HG03575 (cell line): Measurements from ENCODE around the gene ADAMTSL3.
"Not testable (repeated sequence)": the region's sequence is repeated elsewhere in the genome, so short reads cannot be mapped to it uniquely, and the experiment has no call there.

Experiments
- ATAC-seq: cut with Tn5 transposase; IDR thresholded peaks from one replicate; pipeline ENCODE4 v1.9.1; 2021; ENCODE audit not compliant: unreplicated experiment, insufficient number of reproducible peaks, low FRiP score; ENCODE audit errors: extremely low read depth

Gene ADAMTSL3

GRCh38 chr15:84033793-84034553 lies 380.1 kb downstream of the ADAMTSL3 start:
- no peak for ATAC-seq

- no peak for ATAC-seq
Observed at GRCh38 chr15:84034578-84035398, 380.9 kb downstream of the ADAMTSL3 start.

GRCh38 chr15:84035399-84035766 lies 381.5 kb downstream of the ADAMTSL3 start:
- ATAC-seq = no peak

DNA sequence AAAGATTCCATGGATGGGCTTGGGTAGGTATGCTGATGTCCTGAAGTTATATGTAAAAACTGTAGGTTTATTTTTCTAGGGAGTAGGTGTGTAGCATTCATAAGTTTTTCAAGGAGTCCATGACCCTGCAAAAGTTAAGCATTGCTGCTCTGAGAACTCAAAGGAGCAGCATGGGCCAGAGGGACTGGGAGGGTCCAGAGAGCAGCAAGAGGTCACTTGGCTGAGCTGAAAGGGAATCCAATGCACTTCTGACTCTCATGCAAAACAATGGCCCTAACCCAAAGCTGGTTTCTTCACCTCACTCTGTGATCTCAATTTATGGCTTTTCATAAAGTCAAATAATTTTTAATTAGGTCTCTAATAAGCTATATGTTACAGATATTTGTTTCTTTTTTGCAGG lies 383.4 kb downstream of the ADAMTSL3 start:
- ATAC-seq = no peak

- ATAC-seq = not testable (repeated sequence)
Observed at GRCh38 chr15:84042434-84043056, 388.6 kb downstream of the ADAMTSL3 start.

GRCh38 chr15:84046064-84046637 lies 392.2 kb downstream of the ADAMTSL3 start:
- no peak for ATAC-seq

DNA sequence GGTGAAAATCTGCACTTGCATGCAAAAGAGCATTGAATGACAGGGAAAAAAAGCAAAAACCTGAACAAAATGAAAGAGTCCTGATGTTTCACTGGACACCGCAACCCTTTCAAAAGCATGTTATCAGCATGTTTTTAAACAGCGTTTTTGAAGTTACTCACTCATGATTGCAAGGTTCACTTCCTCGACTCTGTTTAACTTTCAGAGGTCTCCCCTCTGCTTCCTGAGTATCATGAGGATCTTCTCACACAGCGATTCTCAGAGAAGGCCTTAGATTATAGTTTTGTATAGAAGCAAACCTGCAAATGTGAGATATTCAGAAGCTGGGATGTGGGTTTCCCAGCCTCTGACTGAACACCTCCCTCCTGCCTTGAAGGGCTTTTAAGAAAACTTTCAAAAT lies 395.6 kb downstream of the ADAMTSL3 start:
- not testable (repeated sequence) for ATAC-seq

- ATAC-seq = no peak
Observed at GRCh38 chr15:84050076-84050475, 396.2 kb downstream of the ADAMTSL3 start.

DNA sequence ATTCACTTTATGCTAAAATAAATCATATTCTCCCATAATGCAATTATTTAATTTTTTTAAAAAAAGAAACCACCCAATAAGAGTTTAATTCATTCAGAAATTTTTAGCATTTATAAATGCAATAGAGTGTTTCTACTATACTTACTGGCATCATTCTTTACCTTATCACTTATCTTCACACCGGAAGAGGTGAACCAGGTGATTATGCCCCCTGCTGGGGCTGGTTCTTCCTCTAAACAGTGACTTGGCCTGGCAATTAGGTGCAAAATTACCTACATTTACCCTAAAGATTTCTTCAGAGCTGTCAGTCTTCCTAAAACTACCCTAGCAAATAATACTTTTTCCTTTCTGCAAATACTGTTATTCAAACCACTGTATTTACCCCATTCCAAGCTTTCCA lies 397.2 kb downstream of the ADAMTSL3 start:
- not testable (repeated sequence) for ATAC-seq

- ATAC-seq = not testable (repeated sequence)
Observed at GRCh38 chr15:84054544-84054943, 400.6 kb downstream of the ADAMTSL3 start.

DNA sequence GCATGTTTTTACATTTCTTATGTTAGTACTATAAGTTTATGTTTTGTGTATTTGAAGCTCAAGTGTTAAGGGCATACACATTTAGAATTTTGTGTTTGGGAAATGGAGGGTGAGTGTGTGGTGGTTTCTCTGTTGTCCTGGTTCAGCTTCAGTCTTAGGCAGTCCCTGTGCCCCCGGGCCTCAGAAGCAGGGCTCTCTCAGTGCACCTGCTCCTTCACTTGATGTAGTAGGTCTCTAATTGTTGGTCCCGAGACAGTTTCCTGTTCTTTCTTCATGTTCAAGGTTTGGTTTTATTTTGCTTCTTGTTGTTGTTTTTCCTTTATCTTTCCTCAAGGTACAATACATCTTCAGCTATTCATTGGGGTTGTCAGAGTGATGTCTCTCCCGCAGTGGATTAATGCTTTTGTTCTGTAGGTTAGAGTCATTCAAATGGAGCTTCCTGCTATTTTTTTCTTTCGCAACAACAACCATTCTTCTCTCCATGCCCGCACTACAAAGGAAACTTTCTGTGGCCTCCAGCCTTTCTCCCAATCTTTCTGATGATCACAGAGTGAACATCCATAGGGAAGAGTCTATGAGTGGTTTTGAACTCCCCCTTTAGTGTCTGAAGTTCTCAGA lies 403.9 kb downstream of the ADAMTSL3 start:
- no peak for ATAC-seq

DNA sequence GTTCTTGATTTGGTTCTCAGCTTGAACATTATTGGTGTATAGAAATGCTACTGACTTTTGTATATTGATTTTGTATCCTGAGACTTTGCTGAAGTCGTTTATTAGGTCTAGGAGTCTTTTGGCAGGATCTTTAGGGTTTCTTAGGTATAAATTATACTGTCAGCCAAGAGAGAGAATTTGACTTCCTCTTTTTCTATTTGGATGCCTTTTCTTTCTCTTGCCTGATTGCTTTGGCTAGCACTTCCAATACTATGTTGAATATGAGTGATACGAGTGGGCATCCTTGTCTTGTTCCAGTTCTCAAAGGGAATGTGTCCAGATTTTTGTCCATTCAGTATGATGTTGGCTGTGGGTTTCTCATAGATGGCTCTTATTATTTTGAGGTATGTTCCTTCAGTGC lies 409.8 kb downstream of the ADAMTSL3 start:
- ATAC-seq = not testable (repeated sequence)

DNA sequence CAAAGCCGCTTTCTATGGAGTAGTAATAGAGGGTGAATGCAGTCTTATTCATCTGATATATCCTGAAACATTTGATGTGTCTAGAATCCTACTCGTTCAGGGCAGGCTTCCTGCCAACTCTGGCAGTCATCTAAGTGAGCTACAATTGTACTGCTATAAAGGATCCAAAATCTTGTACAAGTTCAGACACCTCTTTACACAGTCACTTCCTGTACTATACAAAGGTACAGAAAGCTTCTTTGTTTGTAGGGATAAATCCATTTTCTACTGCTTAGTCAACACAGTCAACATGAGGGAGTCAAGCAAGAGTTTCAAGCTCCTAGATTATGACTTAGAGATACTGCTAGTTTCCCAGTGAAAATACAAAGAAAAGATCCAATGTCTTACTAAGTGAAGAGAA lies 414.8 kb downstream of the ADAMTSL3 start:
- ATAC-seq = not testable (repeated sequence)

DNA sequence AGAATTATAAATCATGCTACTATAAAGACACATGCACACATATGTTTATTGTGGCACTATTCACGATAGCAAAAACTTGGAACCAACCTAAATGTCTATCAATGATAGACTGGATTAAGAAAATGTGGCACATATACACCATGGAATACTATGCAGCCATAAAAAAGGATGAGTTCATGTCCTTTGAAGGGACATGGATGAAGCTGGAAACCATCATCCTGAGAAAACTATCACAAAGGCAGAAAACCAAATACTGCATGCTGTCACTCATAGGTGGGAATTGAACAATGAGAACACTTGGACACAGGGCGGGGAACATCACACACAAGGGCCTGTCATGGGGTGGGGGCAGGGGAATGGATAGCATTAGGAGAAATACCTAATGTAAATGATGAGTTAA lies 424.1 kb downstream of the ADAMTSL3 start:
- ATAC-seq = not testable (repeated sequence)

- ATAC-seq = not testable (repeated sequence)
Observed at GRCh38 chr15:84079325-84079884, 425.5 kb downstream of the ADAMTSL3 start.

DNA sequence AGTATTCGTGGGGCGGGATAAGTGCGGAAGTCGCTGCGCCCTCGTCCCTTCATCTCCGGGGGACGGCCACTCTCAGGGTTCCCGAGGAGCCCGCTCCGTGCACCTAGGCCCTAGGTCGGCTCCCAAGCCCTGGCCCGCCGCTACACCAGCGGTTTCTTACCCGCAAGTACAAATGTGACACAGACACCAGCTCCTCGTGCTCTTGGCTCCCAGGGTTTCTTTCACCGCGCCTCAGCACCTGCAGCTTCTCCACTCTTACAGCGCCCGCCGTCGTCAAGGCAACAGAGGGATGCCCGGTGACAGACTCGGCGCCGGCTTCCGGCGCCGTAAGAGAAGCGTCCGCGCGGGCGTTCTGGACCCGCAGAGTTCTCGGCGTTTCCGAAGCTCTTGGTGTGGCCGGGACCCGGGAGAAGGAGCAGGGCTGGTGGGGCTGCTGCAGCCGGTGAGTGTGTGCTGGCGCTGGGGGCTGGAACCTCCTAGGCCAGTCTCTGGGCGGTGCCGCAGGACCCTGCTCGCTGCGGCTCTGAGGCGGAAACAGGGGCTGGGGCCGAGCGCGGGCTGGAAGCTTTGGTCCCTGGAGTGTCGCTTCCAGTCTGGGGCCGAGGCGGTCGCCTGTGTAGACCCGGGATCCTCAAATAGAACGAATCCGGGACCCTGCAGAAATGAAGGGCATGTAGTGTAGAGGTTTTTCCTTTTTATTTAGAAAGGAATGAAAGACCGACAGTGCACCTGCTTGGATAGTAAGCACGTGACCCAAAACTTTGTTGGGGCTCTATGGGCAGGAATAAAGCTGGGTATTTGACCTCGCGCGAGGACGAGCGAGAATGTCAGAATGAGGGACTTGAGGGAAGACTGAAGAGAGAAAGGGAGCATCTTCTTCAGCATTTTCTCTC lies 426.2 kb downstream of the ADAMTSL3 start:
- no peak for ATAC-seq

DNA sequence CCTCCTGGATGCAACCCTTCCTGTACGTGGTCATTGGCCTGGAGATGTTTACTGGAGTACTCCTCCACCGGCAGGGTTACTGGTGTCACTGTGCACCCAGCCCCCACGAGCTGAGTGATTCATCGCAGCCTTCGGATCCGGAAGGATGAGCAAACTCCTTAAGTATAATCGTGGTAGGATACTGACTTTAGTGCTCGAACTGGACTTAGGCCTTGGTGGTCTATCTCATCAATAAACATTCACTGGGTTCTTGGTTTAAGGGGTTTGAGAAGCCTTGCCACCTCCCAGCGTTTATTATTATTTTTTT lies 426.8 kb downstream of the ADAMTSL3 start:
- not testable (repeated sequence) for ATAC-seq
